ENCODE measurements around the gene RNASEH2B. TPM values are rescaled to one million over a fixed set of nuclear protein-coding genes. Genes with fewer than 3 reads are reported as not detected.
A peak's percentile ranks its signal among the peaks of the same experiment; 100 is the strongest.

RNASEH2B gene
- total RNA-seq, 4 donors from 2014 or later = 13.8 to 37.5 (median 19.0) TPM

DNA sequence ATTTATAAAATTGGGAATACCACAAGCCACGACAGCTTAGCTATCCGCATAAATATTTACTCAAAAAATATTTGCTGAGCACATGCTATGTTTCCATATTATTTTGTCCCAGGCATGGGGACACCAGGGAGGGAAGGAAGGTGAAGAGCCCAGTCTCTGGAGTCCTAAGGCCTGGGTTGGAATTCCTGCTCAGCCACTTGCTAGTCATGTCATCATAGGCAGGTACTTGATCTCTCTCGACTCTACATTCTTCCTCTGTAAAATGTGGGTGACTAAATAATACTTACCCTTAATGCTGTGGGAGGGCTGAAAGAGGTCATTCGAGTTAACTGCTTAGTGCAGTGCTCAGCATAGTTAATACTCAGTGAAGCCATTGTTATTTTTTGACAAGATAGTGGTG is 4.3 kb upstream of the RNASEH2B start:
- no peaks in the 10 kb centered on the region for H3K36me3 ChIP-seq
- H3K27me3 ChIP-seq = no peaks in the 10 kb centered on the region
- 63 to 74% methylated on average over 3 to 4 of the region's 4 CpGs for WGBS, 2 donors (ENCODE audit: low coverage in 1 of 2)
- no peaks in the 10 kb centered on the region for H3K9me3 ChIP-seq
- H3K4me3 ChIP-seq = no peak overlapping the region
- H3K27ac ChIP-seq = no peak overlapping the region
- DNase-seq = no peak
- in situ Hi-C loops (cut with MboI; ENCODE audit: low pct_ligation_motif_present in 1 of 4, low pct_unique_long_range_greater_than_20kb in 1 of 4, low sequenced_read_pairs in 3 of 4) (loop anchor here (25.0 kb wide), 4 partner anchors 368 to 918 kb away; partner anchors contain the start of gene TRIM13 (in 4 of the 4)), intact Hi-C loops (cut with DNase I; ENCODE audit: low total_unique reads) (loop anchor here (10.0 kb wide), 1 partner anchor 820 kb away; no protein-coding TSS in a partner anchor)
- H3K4me1 ChIP-seq = peaks cover 0 to 4% (median 2%) of the 10 kb centered on the region in 4 donors
- TF ChIP-seq CTCF (IDR thresholded peaks at IDR 0.05) (no peak), POLR2A (IDR thresholded peaks at IDR 0.05) (no peak)

DNA sequence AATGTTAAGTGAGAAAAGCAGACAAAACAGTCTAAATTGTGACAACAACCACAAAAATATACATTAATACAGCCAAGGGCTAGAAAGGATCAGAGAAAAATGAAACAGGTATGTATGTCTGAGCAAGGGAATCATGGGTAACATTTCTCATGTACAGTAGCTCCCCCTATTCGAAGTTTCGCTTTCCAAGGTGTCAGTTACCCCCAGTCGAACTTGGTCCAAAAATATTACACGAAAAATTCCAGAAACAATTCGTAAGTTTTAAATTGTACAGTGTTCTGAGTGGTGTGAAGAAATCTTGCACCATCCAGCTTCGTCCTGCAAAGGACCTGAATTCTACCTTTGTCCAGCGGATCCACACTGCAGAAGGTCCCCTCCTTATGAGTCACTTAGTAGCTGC is 1.8 kb upstream of the RNASEH2B start:
- in situ Hi-C loops (cut with MboI; ENCODE audit: low pct_ligation_motif_present in 1 of 4, low pct_unique_long_range_greater_than_20kb in 1 of 4, low sequenced_read_pairs in 3 of 4) (loop anchor here (25.0 kb wide), 4 partner anchors 370 to 920 kb away; partner anchors contain the start of gene TRIM13 (in 4 of the 4)), intact Hi-C loops (cut with DNase I; ENCODE audit: low total_unique reads) (loop anchor here (10.0 kb wide), 1 partner anchor 823 kb away; no protein-coding TSS in a partner anchor)
- Histone ChIP-seq H3K36me3 (no peaks in the 10 kb centered on the region), H3K4me1 (peaks cover 6 to 27% (median 19%) of the 10 kb centered on the region in 4 donors), H3K4me3 (no peak overlapping the region), H3K27ac (no peak overlapping the region), H3K9me3 (no peaks in the 10 kb centered on the region), H3K27me3 (no peaks in the 10 kb centered on the region)
- TF ChIP-seq CTCF (IDR thresholded peaks at IDR 0.05) = no peak
- no peak for DNase-seq
- WGBS, 2 donors (ENCODE audit: low coverage in 1 of 2) = 87 to 93% methylated on average over 7 of the region's 7 CpGs

- H3K27ac ChIP-seq = no peak overlapping the region
- no peak for DNase-seq
- H3K4me3 ChIP-seq = no peak overlapping the region
- intact Hi-C loops (cut with DNase I; ENCODE audit: low total_unique reads) (loop anchor here (10.0 kb wide), 1 partner anchor 824 kb away; no protein-coding TSS in a partner anchor), in situ Hi-C loops (cut with MboI; ENCODE audit: low pct_ligation_motif_present in 1 of 4, low pct_unique_long_range_greater_than_20kb in 1 of 4, low sequenced_read_pairs in 3 of 4) (loop anchor here (25.0 kb wide), 4 partner anchors 371 to 921 kb away; partner anchors contain the start of gene TRIM13 (in 4 of the 4))
- 81 to 82% methylated on average over 2 to 4 of the region's 4 CpGs for WGBS, 2 donors (ENCODE audit: low coverage in 1 of 2)
- no peak for TF ChIP-seq POLR2A (IDR thresholded peaks at IDR 0.05)
- TF ChIP-seq CTCF (IDR thresholded peaks at IDR 0.05) = no peak
- TF ChIP-seq EP300 (IDR thresholded peaks at IDR 0.05; ENCODE audit: low read depth) = no peak
- no peak for TF ChIP-seq POLR2AphosphoS5 (IDR thresholded peaks at IDR 0.05)
- H3K36me3 ChIP-seq = no peaks in the 10 kb centered on the region
- no peaks in the 10 kb centered on the region for H3K27me3 ChIP-seq
- H3K4me1 ChIP-seq = peaks cover 6 to 31% (median 19%) of the 10 kb centered on the region in 4 donors
- H3K9me3 ChIP-seq = no peaks in the 10 kb centered on the region
Observed at GRCh38 chr13:50908371-50908770, 1.2 kb upstream of the RNASEH2B start.

GRCh38 chr13:50910485-50910805 is 854 bp downstream of the RNASEH2B start:
- Histone ChIP-seq H3K4me3 (peak overlapping the region; percentile 67 to 89 (median 83)), H3K4me1 (peaks cover 6 to 38% (median 19%) of the 10 kb centered on the region in 4 donors), H3K9me3 (no peaks in the 10 kb centered on the region), H3K27ac (peak overlapping the region; percentile 89 to 94 (median 90)), H3K27me3 (no peaks in the 10 kb centered on the region), H3K36me3 (no peaks in the 10 kb centered on the region)
- in situ Hi-C loops (cut with MboI; ENCODE audit: low pct_ligation_motif_present in 1 of 4, low pct_unique_long_range_greater_than_20kb in 1 of 4, low sequenced_read_pairs in 3 of 4) = loop anchor here (10.0 to 25.0 kb wide), 5 partner anchors 106 to 923 kb away; partner anchors contain the start of gene TRIM13 (in 4 of the 4)
- 0 to 1% methylated on average over 1 to 11 of the region's 13 CpGs for WGBS, 2 donors (ENCODE audit: low coverage in 1 of 2)
- intact Hi-C loops (cut with DNase I; ENCODE audit: low total_unique reads) = no loop called here
- no peak for DNase-seq
- peak in 1 of 5 experiments; percentile 17 for TF ChIP-seq CTCF (IDR thresholded peaks at IDR 0.05)
- no peak for TF ChIP-seq POLR2A (IDR thresholded peaks at IDR 0.05)
